Measurements from ENCODE around the gene FNDC11.

FNDC11 gene

DNA sequence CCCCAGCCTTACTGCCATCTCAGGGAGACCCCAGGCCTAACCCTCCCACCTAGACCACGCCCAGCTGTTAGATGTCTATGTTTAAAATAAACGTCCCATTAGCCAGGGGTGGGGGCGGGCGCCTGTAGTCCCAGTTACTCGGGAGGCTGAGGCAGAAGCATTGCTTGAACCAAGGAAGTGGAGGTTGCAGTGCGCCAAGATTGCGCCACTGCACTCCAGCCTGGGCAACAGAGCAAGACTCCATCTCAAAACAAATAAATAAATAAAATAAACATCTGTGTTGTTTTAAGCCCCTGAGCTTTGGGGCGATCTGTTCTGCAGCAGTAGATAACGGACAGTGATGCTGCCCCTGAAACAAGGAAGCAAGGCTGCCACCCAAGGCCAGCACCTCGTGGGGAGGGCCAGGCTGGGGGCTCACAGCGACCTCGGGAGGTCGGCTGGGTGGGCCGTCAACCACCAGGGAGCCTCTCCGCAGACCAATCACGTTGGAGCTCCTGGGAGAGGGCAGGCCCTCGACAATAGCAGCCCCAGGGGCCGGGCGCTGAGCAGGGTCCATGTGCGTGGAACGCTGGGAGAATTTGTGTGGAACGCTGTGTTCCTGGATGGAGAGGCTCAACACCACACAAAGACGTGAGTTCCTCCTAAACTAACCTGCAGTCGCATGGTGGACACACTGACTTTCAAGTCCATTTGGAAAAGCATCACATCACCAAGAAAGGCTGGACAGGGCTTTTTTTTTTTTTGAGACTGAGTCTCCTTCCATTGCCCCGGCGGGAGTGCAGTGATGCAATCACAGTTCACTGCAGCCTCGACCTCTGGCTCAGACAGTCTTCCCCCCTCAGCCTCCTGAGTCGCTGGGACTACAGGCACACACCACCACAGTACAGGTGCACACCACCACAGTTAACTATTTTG is 21.1 kb downstream of the FNDC11 start:
- Histone ChIP-seq H3K36me3 (ENCODE audit: insufficient read depth, low read depth, low read length) (no peaks in the 10 kb centered on the region), H3K27ac (ENCODE audit: low read length) (no peak overlapping the region), H3K27me3 (ENCODE audit: insufficient read depth, low read length) (peaks cover 7% of the 10 kb centered on the region; the same call in 1 of the 2 replicates), H3K9me3 (ENCODE audit: insufficient read depth, low read depth, low read length) (no peaks in the 10 kb centered on the region), H3K9ac (ENCODE audit: low read depth, low read length) (no peak overlapping the region), H3K4me3 (ENCODE audit: low read length) (no peak overlapping the region), H3K4me1 (ENCODE audit: insufficient read depth, low read length) (no peaks in the 10 kb centered on the region)

DNA sequence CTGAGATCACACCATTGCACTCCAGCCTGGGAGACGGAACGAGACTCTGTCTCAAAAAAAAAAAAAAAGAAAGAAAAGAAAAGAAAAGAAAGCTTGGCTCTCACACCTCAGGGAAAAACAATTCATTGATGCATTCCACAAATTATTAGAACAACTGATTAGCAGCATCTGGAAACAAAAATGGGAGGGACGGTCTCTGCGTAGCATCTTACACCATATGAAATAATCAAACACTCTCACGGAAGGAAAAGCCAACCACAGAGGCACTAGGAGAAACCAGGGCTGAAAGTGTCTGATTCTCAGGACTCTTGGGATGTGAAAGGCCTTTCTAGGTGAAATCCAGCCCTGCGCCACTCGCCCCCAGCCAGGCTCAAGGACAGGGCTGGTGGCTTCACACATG is 22.4 kb downstream of the FNDC11 start:
- Histone ChIP-seq H3K27me3 (ENCODE audit: insufficient read depth, low read length) (peaks cover 7% of the 10 kb centered on the region; the same call in 1 of the 2 replicates), H3K9me3 (ENCODE audit: insufficient read depth, low read depth, low read length) (no peaks in the 10 kb centered on the region), H3K27ac (ENCODE audit: low read length) (no peak overlapping the region), H3K4me1 (ENCODE audit: insufficient read depth, low read length) (no peaks in the 10 kb centered on the region), H3K4me3 (ENCODE audit: low read length) (no peak overlapping the region), H3K9ac (ENCODE audit: low read depth, low read length) (no peak overlapping the region), H3K36me3 (ENCODE audit: insufficient read depth, low read depth, low read length) (no peaks in the 10 kb centered on the region)

GRCh38 chr20:63577317-63577894 is 23.4 kb downstream of the FNDC11 start:
- Histone ChIP-seq H3K9me3 (ENCODE audit: insufficient read depth, low read depth, low read length) (no peaks in the 10 kb centered on the region), H3K4me1 (ENCODE audit: insufficient read depth, low read length) (no peaks in the 10 kb centered on the region), H3K36me3 (ENCODE audit: insufficient read depth, low read depth, low read length) (no peaks in the 10 kb centered on the region), H3K4me3 (ENCODE audit: low read length) (no peak overlapping the region), H3K27ac (ENCODE audit: low read length) (no peak overlapping the region), H3K9ac (ENCODE audit: low read depth, low read length) (no peak overlapping the region), H3K27me3 (ENCODE audit: insufficient read depth, low read length) (peaks cover 7% of the 10 kb centered on the region; the same call in 1 of the 2 replicates)

GRCh38 chr20:63578224-63579016 is 24.5 kb downstream of the FNDC11 start:
- no peaks in the 10 kb centered on the region for H3K9me3 ChIP-seq (ENCODE audit: insufficient read depth, low read depth, low read length)
- H3K4me3 ChIP-seq (ENCODE audit: low read length) = no peak overlapping the region
- no peaks in the 10 kb centered on the region for H3K36me3 ChIP-seq (ENCODE audit: insufficient read depth, low read depth, low read length)
- no peak overlapping the region for H3K9ac ChIP-seq (ENCODE audit: low read depth, low read length)
- H3K27ac ChIP-seq (ENCODE audit: low read length) = no peak overlapping the region
- H3K27me3 ChIP-seq (ENCODE audit: insufficient read depth, low read length) = peaks cover 3% of the 10 kb centered on the region; the same call in 1 of the 2 replicates
- no peaks in the 10 kb centered on the region for H3K4me1 ChIP-seq (ENCODE audit: insufficient read depth, low read length)

DNA sequence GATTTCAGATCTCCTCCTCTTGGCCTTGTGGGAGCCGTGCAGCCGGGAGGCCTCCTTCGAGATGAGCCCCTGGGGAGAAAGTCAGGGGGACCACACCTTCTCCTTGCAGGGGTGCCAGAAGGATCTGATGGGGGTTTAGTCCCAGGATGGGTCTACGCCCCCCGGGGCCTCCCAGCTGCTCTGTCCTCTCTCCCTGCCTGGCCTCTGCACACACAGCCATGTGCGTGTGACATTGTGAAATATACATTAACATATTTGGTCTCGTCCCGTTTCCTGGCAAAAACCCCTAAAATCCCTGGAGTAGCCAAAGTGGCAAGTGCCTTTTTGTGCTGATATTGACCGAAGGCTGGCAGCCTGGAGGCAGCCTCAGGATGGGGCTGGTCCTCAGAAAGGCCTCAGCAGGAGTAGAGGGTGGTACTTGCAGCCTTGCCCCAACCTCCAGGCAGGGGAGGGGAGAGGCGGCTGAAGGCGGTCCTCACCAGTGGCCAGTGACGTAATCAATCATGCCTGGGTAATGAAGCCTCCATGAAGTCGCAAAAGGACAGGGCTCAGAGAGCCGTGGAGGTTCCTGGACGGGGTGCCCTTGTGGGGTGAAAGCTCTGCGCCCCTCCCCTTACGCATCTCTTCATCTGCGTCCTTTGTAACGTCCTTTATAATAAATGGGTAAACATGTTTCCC is 25.2 kb downstream of the FNDC11 start:
- H3K27ac ChIP-seq (ENCODE audit: low read length) = no peak overlapping the region
- H3K4me3 ChIP-seq (ENCODE audit: low read length) = no peak overlapping the region
- H3K4me1 ChIP-seq (ENCODE audit: insufficient read depth, low read length) = no peaks in the 10 kb centered on the region
- H3K36me3 ChIP-seq (ENCODE audit: insufficient read depth, low read depth, low read length) = no peaks in the 10 kb centered on the region
- no peaks in the 10 kb centered on the region for H3K9me3 ChIP-seq (ENCODE audit: insufficient read depth, low read depth, low read length)
- H3K9ac ChIP-seq (ENCODE audit: low read depth, low read length) = no peak overlapping the region
- no peaks in the 10 kb centered on the region for H3K27me3 ChIP-seq (ENCODE audit: insufficient read depth, low read length)

DNA sequence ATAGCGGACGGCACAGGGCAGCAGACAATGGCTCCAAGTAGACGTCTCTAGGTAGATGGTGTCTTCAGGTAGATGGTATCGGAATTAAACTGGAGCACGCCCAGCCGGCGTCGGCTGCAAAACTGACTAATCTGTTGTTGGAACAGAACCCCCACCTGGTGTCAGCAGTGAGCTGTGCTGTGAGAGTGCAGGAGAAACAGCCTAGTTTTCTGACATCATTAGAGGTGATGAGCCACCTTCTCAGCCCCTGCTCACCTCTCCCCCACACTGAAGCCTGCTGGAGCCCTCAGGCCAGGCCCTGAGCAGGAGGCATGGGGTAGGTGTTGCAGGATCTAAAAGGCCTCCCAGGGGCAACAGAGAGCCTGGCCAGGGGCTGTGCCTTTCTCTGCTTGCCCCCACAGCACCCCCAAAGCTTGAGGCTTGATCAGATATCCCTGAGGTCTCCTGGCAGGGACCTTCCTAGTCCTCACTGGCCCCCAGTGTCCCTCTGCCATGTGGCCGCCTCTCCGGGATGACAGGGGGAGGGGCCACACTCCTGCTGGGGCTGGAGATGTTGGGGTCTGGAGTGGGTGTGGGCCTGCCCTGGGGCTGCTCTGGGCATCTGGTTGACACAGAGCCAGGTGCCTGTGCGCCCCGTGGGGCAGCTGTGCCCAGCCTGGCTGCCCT is 27.0 kb downstream of the FNDC11 start:
- Histone ChIP-seq H3K36me3 (ENCODE audit: insufficient read depth, low read depth, low read length) (no peaks in the 10 kb centered on the region), H3K27me3 (ENCODE audit: insufficient read depth, low read length) (no peaks in the 10 kb centered on the region), H3K27ac (ENCODE audit: low read length) (no peak overlapping the region), H3K4me3 (ENCODE audit: low read length) (no peak overlapping the region), H3K4me1 (ENCODE audit: insufficient read depth, low read length) (no peaks in the 10 kb centered on the region), H3K9ac (ENCODE audit: low read depth, low read length) (no peak overlapping the region), H3K9me3 (ENCODE audit: insufficient read depth, low read depth, low read length) (no peaks in the 10 kb centered on the region)

- no peak overlapping the region for H3K9ac ChIP-seq (ENCODE audit: low read depth, low read length)
- H3K9me3 ChIP-seq (ENCODE audit: insufficient read depth, low read depth, low read length) = no peaks in the 10 kb centered on the region
- H3K4me1 ChIP-seq (ENCODE audit: insufficient read depth, low read length) = no peaks in the 10 kb centered on the region
- H3K36me3 ChIP-seq (ENCODE audit: insufficient read depth, low read depth, low read length) = no peaks in the 10 kb centered on the region
- H3K27ac ChIP-seq (ENCODE audit: low read length) = no peak overlapping the region
- no peak overlapping the region for H3K4me3 ChIP-seq (ENCODE audit: low read length)
- no peaks in the 10 kb centered on the region for H3K27me3 ChIP-seq (ENCODE audit: insufficient read depth, low read length)
These were observed 28.6 kb downstream of the FNDC11 start for GRCh38 chr20:63582382-63583063.

- H3K4me3 ChIP-seq (ENCODE audit: low read length) = no peak overlapping the region
- H3K4me1 ChIP-seq (ENCODE audit: insufficient read depth, low read length) = no peaks in the 10 kb centered on the region
- H3K27ac ChIP-seq (ENCODE audit: low read length) = no peak overlapping the region
- H3K9ac ChIP-seq (ENCODE audit: low read depth, low read length) = no peak overlapping the region
- H3K36me3 ChIP-seq (ENCODE audit: insufficient read depth, low read depth, low read length) = peaks cover 1% of the 10 kb centered on the region; the same call in 1 of the 2 replicates
- no peaks in the 10 kb centered on the region for H3K9me3 ChIP-seq (ENCODE audit: insufficient read depth, low read depth, low read length)
- H3K27me3 ChIP-seq (ENCODE audit: insufficient read depth, low read length) = no peaks in the 10 kb centered on the region
These were observed 31.9 kb downstream of the FNDC11 start for GRCh38 chr20:63585616-63586565.

GRCh38 chr20:63586797-63587196 is 32.8 kb downstream of the FNDC11 start:
- Histone ChIP-seq H3K27ac (ENCODE audit: low read length) (no peak overlapping the region), H3K9ac (ENCODE audit: low read depth, low read length) (no peak overlapping the region), H3K36me3 (ENCODE audit: insufficient read depth, low read depth, low read length) (peaks cover 7% of the 10 kb centered on the region; the same call in 1 of the 2 replicates), H3K27me3 (ENCODE audit: insufficient read depth, low read length) (no peaks in the 10 kb centered on the region), H3K4me3 (ENCODE audit: low read length) (no peak overlapping the region), H3K4me1 (ENCODE audit: insufficient read depth, low read length) (no peaks in the 10 kb centered on the region), H3K9me3 (ENCODE audit: insufficient read depth, low read depth, low read length) (no peaks in the 10 kb centered on the region)

DNA sequence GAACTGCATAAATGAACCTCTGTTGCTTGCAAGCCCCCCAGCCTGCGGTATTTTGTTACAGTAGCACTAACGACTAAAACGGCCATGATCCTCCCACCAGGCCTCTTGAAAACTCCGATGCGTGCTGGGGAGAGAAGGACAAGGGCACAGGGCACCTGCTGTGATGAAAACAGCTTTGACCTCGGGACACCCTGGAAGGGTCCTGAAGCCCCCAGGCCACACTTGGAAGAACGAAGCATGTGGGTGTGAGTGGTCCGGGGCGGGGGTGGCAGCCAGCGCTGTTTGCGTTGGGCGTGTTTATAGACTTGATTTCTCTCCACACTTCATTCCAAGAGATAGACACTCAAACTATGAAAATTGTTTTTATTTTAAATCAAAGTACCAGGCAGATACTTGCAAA is 33.3 kb downstream of the FNDC11 start:
- Histone ChIP-seq H3K27ac (ENCODE audit: low read length) (no peak overlapping the region), H3K9ac (ENCODE audit: low read depth, low read length) (no peak overlapping the region), H3K9me3 (ENCODE audit: insufficient read depth, low read depth, low read length) (no peaks in the 10 kb centered on the region), H3K27me3 (ENCODE audit: insufficient read depth, low read length) (no peaks in the 10 kb centered on the region), H3K4me1 (ENCODE audit: insufficient read depth, low read length) (no peaks in the 10 kb centered on the region), H3K4me3 (ENCODE audit: low read length) (no peak overlapping the region), H3K36me3 (ENCODE audit: insufficient read depth, low read depth, low read length) (peaks cover 12% of the 10 kb centered on the region)

Data from iPS-20b (cell line).